ENCODE data around the gene FGF2. TPM values are rescaled to one million over a fixed set of nuclear protein-coding genes. Genes with fewer than 3 reads are reported as not detected.
"Not testable (repeated sequence)": the region's sequence is repeated elsewhere in the genome, so short reads cannot be mapped to it uniquely, and the experiment has no call there.

Gene FGF2
- total RNA-seq, 1 donor from 2014 or later = 11.1 TPM

GRCh38 chr4:122814426-122814825, 12.2 kb upstream of the FGF2 start:
- no peak for DNase-seq

GRCh38 chr4:122815248-122815647, 11.4 kb upstream of the FGF2 start:
- no peak for DNase-seq

GRCh38 chr4:122816476-122816875, 10.2 kb upstream of the FGF2 start:
- DNase-seq = no peak

GRCh38 chr4:122819708-122820449, 6.8 kb upstream of the FGF2 start:
- DNase-seq = no peak

GRCh38 chr4:122821092-122821491, 5.5 kb upstream of the FGF2 start:
- no peak for DNase-seq

- DNase-seq = no peak
Observed at GRCh38 chr4:122822466-122822865, 4.2 kb upstream of the FGF2 start.

- DNase-seq = no peak
Observed at GRCh38 chr4:122823476-122823875, 3.2 kb upstream of the FGF2 start.

GRCh38 chr4:122824616-122825015, 2.0 kb upstream of the FGF2 start:
- no peak for DNase-seq

- peak; percentile 7 for DNase-seq
Observed at GRCh38 chr4:122826079-122826527, 528 bp upstream of the FGF2 start.

GRCh38 chr4:122827258-122827878, 737 bp downstream of the FGF2 start:
- DNase-seq = peak; percentile 10

- peak; percentile 31 for DNase-seq
Observed at GRCh38 chr4:122827879-122828601, 1.4 kb downstream of the FGF2 start.

GRCh38 chr4:122830426-122831095, 3.9 kb downstream of the FGF2 start:
- peak; percentile 74 for DNase-seq

- no peak for DNase-seq
Observed at GRCh38 chr4:122831515-122832196, 5.0 kb downstream of the FGF2 start.

GRCh38 chr4:122832732-122833131, 6.1 kb downstream of the FGF2 start:
- no peak for DNase-seq

- DNase-seq = no peak
Observed at GRCh38 chr4:122833999-122834398, 7.4 kb downstream of the FGF2 start.

- DNase-seq = no peak
Observed at GRCh38 chr4:122836941-122837340, 10.3 kb downstream of the FGF2 start.

GRCh38 chr4:122838034-122838433, 11.4 kb downstream of the FGF2 start:
- no peak for DNase-seq

GRCh38 chr4:122842392-122842791, 15.8 kb downstream of the FGF2 start:
- no peak for DNase-seq

- DNase-seq = no peak
Observed at GRCh38 chr4:122842984-122843531, 16.4 kb downstream of the FGF2 start.

- DNase-seq = not testable (repeated sequence)
Observed at GRCh38 chr4:122844391-122844790, 17.8 kb downstream of the FGF2 start.

- DNase-seq = no peak
Observed at GRCh38 chr4:122845066-122845465, 18.4 kb downstream of the FGF2 start.

- no peak for DNase-seq
Observed at GRCh38 chr4:122845760-122846159, 19.1 kb downstream of the FGF2 start.

Data from skin of body (tissue), 2 donors.